Hepatocyte (in vitro differentiated cells): Measurements from ENCODE around the gene CSRP3.

Experiments used
- EZH2 ChIP-seq: fragments of 200-600 bp; sonication (generic); IDR thresholded peaks from 2 replicates; pipeline ENCODE4 v1.6.1; 2016; ENCODE audit warnings: antibody characterized with exemption, mild to moderate bottlenecking, borderline replicate concordance
- EZH2phosphoT487 ChIP-seq: fragments of 200-600 bp; sonication (generic); IDR thresholded peaks from one replicate; pipeline ENCODE4 v1.6.1; 2018; ENCODE audit warnings: antibody characterized with exemption, mild to moderate bottlenecking, low read depth, moderate library complexity; ENCODE audit not compliant: unreplicated experiment, severe bottlenecking
- TF ChIP-seq, protein P1 (sequence below): fragments of 200-600 bp; sonication (generic); IDR thresholded peaks from 2 replicates; pipeline ENCODE4 v1.5.1; 2016; ENCODE audit warnings: antibody characterized with exemption, mild to moderate bottlenecking; ENCODE audit not compliant: poor library complexity

- TF ChIP-seq, protein P1, sequence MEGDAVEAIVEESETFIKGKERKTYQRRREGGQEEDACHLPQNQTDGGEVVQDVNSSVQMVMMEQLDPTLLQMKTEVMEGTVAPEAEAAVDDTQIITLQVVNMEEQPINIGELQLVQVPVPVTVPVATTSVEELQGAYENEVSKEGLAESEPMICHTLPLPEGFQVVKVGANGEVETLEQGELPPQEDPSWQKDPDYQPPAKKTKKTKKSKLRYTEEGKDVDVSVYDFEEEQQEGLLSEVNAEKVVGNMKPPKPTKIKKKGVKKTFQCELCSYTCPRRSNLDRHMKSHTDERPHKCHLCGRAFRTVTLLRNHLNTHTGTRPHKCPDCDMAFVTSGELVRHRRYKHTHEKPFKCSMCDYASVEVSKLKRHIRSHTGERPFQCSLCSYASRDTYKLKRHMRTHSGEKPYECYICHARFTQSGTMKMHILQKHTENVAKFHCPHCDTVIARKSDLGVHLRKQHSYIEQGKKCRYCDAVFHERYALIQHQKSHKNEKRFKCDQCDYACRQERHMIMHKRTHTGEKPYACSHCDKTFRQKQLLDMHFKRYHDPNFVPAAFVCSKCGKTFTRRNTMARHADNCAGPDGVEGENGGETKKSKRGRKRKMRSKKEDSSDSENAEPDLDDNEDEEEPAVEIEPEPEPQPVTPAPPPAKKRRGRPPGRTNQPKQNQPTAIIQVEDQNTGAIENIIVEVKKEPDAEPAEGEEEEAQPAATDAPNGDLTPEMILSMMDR = no peak
- TF ChIP-seq EZH2 (no peak), EZH2phosphoT487 (no peak)
Observed at GRCh38 chr11:19208181-19208580, 6.4 kb upstream of the CSRP3 start.
